GM23338 (cell line): ENCODE measurements around the gene PRKAA1.

Experiments used
- CREB1 ChIP-seq: fragments of 250-450 bp; sonication (Bioruptor Pico); IDR thresholded peaks from 2 replicates; pipeline ENCODE4 v1.5.0; 2020; ENCODE audit warnings: low read depth, mild to moderate bottlenecking, moderate library complexity
- CTCF ChIP-seq, 2 experiments: fragments of 200-600 bp in 1 of 2; sonication (generic) in 1 of 2; conservative IDR thresholded peaks; 2 replicates each; pipeline versions ENCODE4 v1.5.1 to v1.6.1; 2016 to 2017; ENCODE audit warnings: antibody characterized with exemption in 2 of 2, low read depth in 2 of 2, mild to moderate bottlenecking in 2 of 2, moderate library complexity in 1 of 2
- ETS1 ChIP-seq: IDR thresholded peaks from 2 replicates; pipeline ENCODE4 v1.6.1; 2016; ENCODE audit warnings: antibody characterized with exemption
- EZH2 ChIP-seq: fragments of 200-600 bp; sonication (generic); IDR thresholded peaks from one replicate; pipeline ENCODE4 v1.8.0; 2017; ENCODE audit warnings: antibody characterized with exemption, mild to moderate bottlenecking, low read depth; ENCODE audit not compliant: unreplicated experiment
- EZH2phosphoT487 ChIP-seq: fragments of 200-600 bp; sonication (generic); IDR thresholded peaks from one replicate; pipeline ENCODE4 v1.8.1; 2018; ENCODE audit warnings: antibody characterized with exemption; ENCODE audit not compliant: unreplicated experiment
- JUNB ChIP-seq: IDR thresholded peaks from one replicate; pipeline ENCODE4 v1.6.1; 2016; ENCODE audit warnings: antibody characterized with exemption; ENCODE audit not compliant: unreplicated experiment
- POLR2AphosphoS5 ChIP-seq: IDR thresholded peaks from 2 replicates; pipeline ENCODE4 v1.6.1; 2016; ENCODE audit warnings: antibody characterized with exemption, low read depth
- REST ChIP-seq: IDR thresholded peaks from one replicate; pipeline ENCODE4 v1.6.1; 2018; ENCODE audit warnings: antibody characterized with exemption; ENCODE audit not compliant: unreplicated experiment

GRCh38 chr5:40733879-40734563 lies 64.2 kb downstream of the PRKAA1 start:
- no peak for TF ChIP-seq POLR2AphosphoS5
- TF ChIP-seq CTCF (conservative IDR thresholded peaks at IDR 0.05; ENCODE audit: low read depth in 2 of 2), result no peak
- TF ChIP-seq REST, result no peak
- no peak for TF ChIP-seq EZH2
- TF ChIP-seq EZH2phosphoT487, result no peak
- TF ChIP-seq CREB1 (CRISPR knock-in tag), result no peak
- TF ChIP-seq ETS1, result no peak
- no peak for TF ChIP-seq JUNB
